ENCODE data around the gene SLC43A2. TPM values are rescaled to one million over a fixed set of nuclear protein-coding genes. Genes with fewer than 3 reads are reported as not detected.
"Not testable (repeated sequence)": the region's sequence is repeated elsewhere in the genome, so short reads cannot be mapped to it uniquely, and the experiment has no call there.

Gene SLC43A2
- total RNA-seq, 2 donors from 2014 or later, result 14.0 to 18.6 TPM

DNA sequence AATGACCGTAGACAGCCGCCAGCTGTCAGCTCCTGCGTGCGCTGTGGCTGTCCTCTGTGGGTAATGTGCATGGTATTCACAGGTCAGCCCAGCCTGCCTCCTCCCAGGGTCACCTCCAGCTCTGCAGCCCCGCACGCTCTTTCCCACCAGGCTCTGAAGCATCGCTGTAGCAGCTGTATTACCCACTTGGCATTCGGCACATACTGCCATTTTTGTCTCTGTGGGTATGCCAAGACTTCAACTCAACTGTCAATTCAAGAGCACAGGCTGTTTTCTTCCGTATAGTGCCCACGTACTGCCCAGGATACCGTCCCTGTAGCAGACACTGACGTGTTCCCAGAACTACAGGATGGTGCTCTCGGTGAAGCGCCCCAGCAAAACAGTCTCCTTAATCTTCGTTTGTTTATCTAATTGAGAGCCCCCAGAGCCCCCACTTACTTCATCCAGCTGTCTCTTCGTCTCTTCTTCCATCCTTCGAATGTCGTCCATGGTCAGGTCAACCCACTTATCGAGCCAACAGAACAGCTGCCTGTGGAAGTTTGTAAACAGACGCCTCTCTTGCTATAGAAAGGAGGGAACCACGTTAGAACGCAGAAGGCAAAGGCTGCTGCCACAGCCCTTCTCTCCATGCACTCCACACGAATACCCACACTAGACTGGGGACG lies 94.8 kb downstream of the SLC43A2 start:
- no peaks in the 10 kb centered on the region for H3K9me3 Mint-ChIP-seq
- H3K36me3 ChIP-seq (ENCODE audit: control insufficient read depth, insufficient read depth, low read length), result peaks cover 60% of the 10 kb centered on the region
- TF ChIP-seq, protein P1, sequence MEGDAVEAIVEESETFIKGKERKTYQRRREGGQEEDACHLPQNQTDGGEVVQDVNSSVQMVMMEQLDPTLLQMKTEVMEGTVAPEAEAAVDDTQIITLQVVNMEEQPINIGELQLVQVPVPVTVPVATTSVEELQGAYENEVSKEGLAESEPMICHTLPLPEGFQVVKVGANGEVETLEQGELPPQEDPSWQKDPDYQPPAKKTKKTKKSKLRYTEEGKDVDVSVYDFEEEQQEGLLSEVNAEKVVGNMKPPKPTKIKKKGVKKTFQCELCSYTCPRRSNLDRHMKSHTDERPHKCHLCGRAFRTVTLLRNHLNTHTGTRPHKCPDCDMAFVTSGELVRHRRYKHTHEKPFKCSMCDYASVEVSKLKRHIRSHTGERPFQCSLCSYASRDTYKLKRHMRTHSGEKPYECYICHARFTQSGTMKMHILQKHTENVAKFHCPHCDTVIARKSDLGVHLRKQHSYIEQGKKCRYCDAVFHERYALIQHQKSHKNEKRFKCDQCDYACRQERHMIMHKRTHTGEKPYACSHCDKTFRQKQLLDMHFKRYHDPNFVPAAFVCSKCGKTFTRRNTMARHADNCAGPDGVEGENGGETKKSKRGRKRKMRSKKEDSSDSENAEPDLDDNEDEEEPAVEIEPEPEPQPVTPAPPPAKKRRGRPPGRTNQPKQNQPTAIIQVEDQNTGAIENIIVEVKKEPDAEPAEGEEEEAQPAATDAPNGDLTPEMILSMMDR (conservative IDR thresholded peaks at IDR 0.05), result no peak
- H3K36me3 Mint-ChIP-seq (ENCODE audit: low read depth), result peaks cover 60% of the 10 kb centered on the region
- H3K27me3 ChIP-seq (ENCODE audit: control insufficient read depth, insufficient read depth, low read length, poor library complexity, severe bottlenecking), result no peaks in the 10 kb centered on the region
- H3K4me1 ChIP-seq (ENCODE audit: control insufficient read depth, insufficient read depth, low read length), result no peaks in the 10 kb centered on the region
- H3K9me3 ChIP-seq (ENCODE audit: control insufficient read depth, low read length), result no peaks in the 10 kb centered on the region
- H3K27ac ChIP-seq (ENCODE audit: low read depth, low read length), result no peak overlapping the region
- no peak overlapping the region for H3K27ac Mint-ChIP-seq
- H3K9ac ChIP-seq (ENCODE audit: extremely low read depth, low read length, poor library complexity, severe bottlenecking), result no peak overlapping the region
- 95 to 98% methylated on average over 23 to 24 of the region's 24 CpGs for WGBS, 2 experiments (ENCODE audit: insufficient coverage in 1 of 2, insufficient read length in 1 of 2)
- no peak overlapping the region for H3K4me3 ChIP-seq (ENCODE audit: low read length)
- no peak overlapping the region for H3K4me3 Mint-ChIP-seq
- no peaks in the 10 kb centered on the region for H3K27me3 Mint-ChIP-seq (ENCODE audit: insufficient read depth)
- peaks cover 3% of the 10 kb centered on the region for H3K4me1 Mint-ChIP-seq
- DNase-seq, result no peak

- no peak overlapping the region for H3K4me3 Mint-ChIP-seq
- Histone ChIP-seq H3K4me3 (ENCODE audit: low read length) (no peak overlapping the region), H3K9me3 (ENCODE audit: control insufficient read depth, low read length) (no peaks in the 10 kb centered on the region), H3K27me3 (ENCODE audit: control insufficient read depth, insufficient read depth, low read length, poor library complexity, severe bottlenecking) (no peaks in the 10 kb centered on the region), H3K36me3 (ENCODE audit: control insufficient read depth, insufficient read depth, low read length) (peaks cover 59% of the 10 kb centered on the region), H3K27ac (ENCODE audit: low read depth, low read length) (no peak overlapping the region), H3K4me1 (ENCODE audit: control insufficient read depth, insufficient read depth, low read length) (no peaks in the 10 kb centered on the region), H3K9ac (ENCODE audit: extremely low read depth, low read length, poor library complexity, severe bottlenecking) (no peak overlapping the region)
- no peaks in the 10 kb centered on the region for H3K4me1 Mint-ChIP-seq
- H3K27me3 Mint-ChIP-seq (ENCODE audit: insufficient read depth), result no peaks in the 10 kb centered on the region
- TF ChIP-seq, protein P1 (conservative IDR thresholded peaks at IDR 0.05), result peak; percentile 74
- peaks cover 57% of the 10 kb centered on the region for H3K36me3 Mint-ChIP-seq (ENCODE audit: low read depth)
- DNase-seq, result peak; percentile 93
- H3K27ac Mint-ChIP-seq, result no peak overlapping the region
- 84 to 90% methylated on average over 8 to 10 of the region's 10 CpGs for WGBS, 2 experiments (ENCODE audit: insufficient coverage in 1 of 2, insufficient read length in 1 of 2)
- H3K9me3 Mint-ChIP-seq, result no peaks in the 10 kb centered on the region
Observed at GRCh38 chr17:1532836-1533602, 95.6 kb downstream of the SLC43A2 start.

DNA sequence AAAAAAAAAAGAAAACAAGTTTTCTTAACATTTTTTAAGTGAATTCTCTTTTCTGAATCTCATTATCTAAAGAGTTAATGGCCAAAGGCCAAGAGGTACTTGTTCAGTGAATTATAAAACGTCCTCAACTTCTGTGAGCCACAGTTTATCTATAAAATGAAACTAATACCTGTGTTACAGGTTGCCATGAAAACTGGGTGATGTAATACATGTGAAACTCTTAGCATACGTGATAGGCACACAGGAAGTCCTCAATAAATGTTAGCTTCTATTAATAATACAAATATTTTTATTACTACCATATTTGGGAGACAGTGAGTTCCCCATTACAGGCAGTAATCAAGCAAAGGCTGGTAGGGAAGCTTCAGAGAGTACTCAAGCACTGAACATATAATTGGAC lies 98.8 kb downstream of the SLC43A2 start:
- no peak overlapping the region for H3K4me3 ChIP-seq (ENCODE audit: low read length)
- no peak overlapping the region for H3K27ac Mint-ChIP-seq
- H3K9me3 Mint-ChIP-seq, result no peaks in the 10 kb centered on the region
- H3K4me1 ChIP-seq (ENCODE audit: control insufficient read depth, insufficient read depth, low read length), result no peaks in the 10 kb centered on the region
- H3K4me3 Mint-ChIP-seq, result no peak overlapping the region
- no peaks in the 10 kb centered on the region for H3K27me3 ChIP-seq (ENCODE audit: control insufficient read depth, insufficient read depth, low read length, poor library complexity, severe bottlenecking)
- TF ChIP-seq, protein P1 (conservative IDR thresholded peaks at IDR 0.05), result no peak
- peaks cover 56% of the 10 kb centered on the region for H3K36me3 Mint-ChIP-seq (ENCODE audit: low read depth)
- H3K27me3 Mint-ChIP-seq (ENCODE audit: insufficient read depth), result no peaks in the 10 kb centered on the region
- H3K9me3 ChIP-seq (ENCODE audit: control insufficient read depth, low read length), result no peaks in the 10 kb centered on the region
- peaks cover 56% of the 10 kb centered on the region for H3K36me3 ChIP-seq (ENCODE audit: control insufficient read depth, insufficient read depth, low read length)
- no peak overlapping the region for H3K27ac ChIP-seq (ENCODE audit: low read depth, low read length)
- no peak overlapping the region for H3K9ac ChIP-seq (ENCODE audit: extremely low read depth, low read length, poor library complexity, severe bottlenecking)
- no peak for DNase-seq
- H3K4me1 Mint-ChIP-seq, result no peaks in the 10 kb centered on the region
- 88% methylated on average over 1 of the region's 2 CpGs; no CpG with 5 or more reads in 1 of the 2 experiments for WGBS, 2 experiments (ENCODE audit: insufficient coverage in 1 of 2, insufficient read length in 1 of 2)

GRCh38 chr17:1526876-1527275 lies 101.8 kb downstream of the SLC43A2 start:
- H3K9me3 Mint-ChIP-seq; H3K27ac Mint-ChIP-seq; DNase-seq; H3K4me1 Mint-ChIP-seq; H3K9me3 ChIP-seq (ENCODE audit: control insufficient read depth, low read length); H3K4me3 ChIP-seq (ENCODE audit: low read length); H3K27me3 ChIP-seq (ENCODE audit: control insufficient read depth, insufficient read depth, low read length, poor library complexity, severe bottlenecking); H3K27me3 Mint-ChIP-seq (ENCODE audit: insufficient read depth); H3K27ac ChIP-seq (ENCODE audit: low read depth, low read length); H3K4me1 ChIP-seq (ENCODE audit: control insufficient read depth, insufficient read depth, low read length); H3K9ac ChIP-seq (ENCODE audit: extremely low read depth, low read length, poor library complexity, severe bottlenecking); H3K4me3 Mint-ChIP-seq: not testable (repeated sequence)
- H3K36me3 Mint-ChIP-seq (ENCODE audit: low read depth), result peaks cover 44% of the 10 kb centered on the region
- peaks cover 40% of the 10 kb centered on the region for H3K36me3 ChIP-seq (ENCODE audit: control insufficient read depth, insufficient read depth, low read length)
- 91 to 100% methylated on average over 2 to 4 of the region's 4 CpGs for WGBS, 2 experiments (ENCODE audit: insufficient coverage in 1 of 2, insufficient read length in 1 of 2)

Measured in endodermal cell (in vitro differentiated cells).